Left colon (tissue), 2 donors: ENCODE data around the gene DRICH1. TPM values are rescaled to one million over a fixed set of nuclear protein-coding genes. Genes with fewer than 3 reads are reported as not detected.

Experiments used
- total RNA-seq, 2 donors: library from RNA; stranded (reverse); fragmentation: NEBNext Ultra II Directional; extraction: Animal tissue kit (Norgen Biotek cat#: 25700); gene quantifications; one replicate each; pipeline ENCODE4 v1.2.1, GENCODE V29; 2021
- donor health status: DM: no; HTN: no; CAD: no.
- donor health status: DM: yes; HTN: yes; CAD: no.

DRICH1 gene
- total RNA-seq, 2 donors from 2014 or later: 0.64 to 0.67 TPM

Other genes with a start within 250 kb of the DRICH1 start
- not detected for gene IGLL1, start 52.0 kb downstream of the DRICH1 start, total RNA-seq
- gene RGL4, start 58.7 kb upstream of the DRICH1 start, total RNA-seq: not detected
- 1 to 10 TPM; 3.7 to 3.8 TPM for gene ZNF70, start 118.8 kb upstream of the DRICH1 start, total RNA-seq
- 1 to 10 TPM in 1 of 2 donors, under 1 TPM in 1; 0.61 to 1.1 TPM for gene VPREB3, start 122.1 kb upstream of the DRICH1 start, total RNA-seq
- gene C22orf15, start 130.7 kb upstream of the DRICH1 start, total RNA-seq: not detected
- 100 to 1,000 TPM; 413 to 538 TPM for gene CHCHD10, start 135.7 kb upstream of the DRICH1 start, total RNA-seq
- gene MMP11, start 140.5 kb upstream of the DRICH1 start, total RNA-seq: 1 to 10 TPM; 1.6 to 4.6 TPM
- 10 to 100 TPM; 65.9 to 79.3 TPM for gene SMARCB1, start 154.6 kb upstream of the DRICH1 start, total RNA-seq
- gene DERL3, start 206.7 kb upstream of the DRICH1 start, total RNA-seq: 10 to 100 TPM in 1 of 2 donors, 1 to 10 TPM in 1; 7.7 to 26.6 TPM
- 10 to 100 TPM in 1 of 2 donors, 1 to 10 TPM in 1; 9.8 to 13.7 TPM for gene SLC2A11, start 225.6 kb upstream of the DRICH1 start, total RNA-seq